Colonic mucosa (tissue), 4 donors: ENCODE data around the gene SEC61A1. TPM values are rescaled to one million over a fixed set of nuclear protein-coding genes. Genes with fewer than 3 reads are reported as not detected.
A peak's percentile ranks its signal among the peaks of the same experiment; 100 is the strongest.

Experiments used
- DNase-seq: peaks from one replicate; pipeline ENCODE4 v3.0.0-alpha.2; 2020
- H3K27ac ChIP-seq: fragments of 200-600 bp; one replicate; pipeline ENCODE4 v1.8.0; 2021
- H3K27me3 ChIP-seq: fragments of 200-600 bp; one replicate; pipeline ENCODE4 v1.8.0; 2021
- H3K36me3 ChIP-seq: fragments of 200-600 bp; one replicate; pipeline ENCODE4 v1.8.0; 2021
- H3K4me1 ChIP-seq: fragments of 200-600 bp; one replicate; pipeline ENCODE4 v1.8.0; 2021; ENCODE audit warnings: mild to moderate bottlenecking
- H3K4me3 ChIP-seq: fragments of 200-600 bp; one replicate; pipeline ENCODE4 v1.8.0; 2021
- H3K9ac ChIP-seq, 2 donors: one replicate each; pipeline ENCODE4 v1.7.0; 2013; ENCODE audit warnings: control low read depth in 2 of 2, low read depth in 2 of 2, low read length in 2 of 2
- H3K9me3 ChIP-seq: fragments of 200-600 bp; one replicate; pipeline ENCODE4 v1.8.0; 2021
- CTCF ChIP-seq: fragments of 200-600 bp; IDR thresholded peaks from one replicate; pipeline ENCODE4 v1.8.0; 2022; ENCODE audit warnings: antibody characterized with exemption, mild to moderate bottlenecking
- intact Hi-C: fragments of 100-400 bp; cut with DNase I; formaldehyde crosslinking; loops from one replicate; pipeline ENCODE4 v1.14.1; 2022
- total RNA-seq, 2 donors: library from RNA; stranded (reverse); fragmentation: NEBNext Ultra II Directional in 1 of 2; extraction: Animal tissue kit (Norgen Biotek cat#: 25700) in 1 of 2; gene quantifications; one replicate each; pipeline ENCODE4 v1.2.1, GENCODE V29; 2021
- donor health status: healthy.
- donor health status: DM: no; HTN: no; CAD: no.
- donor health status: DM: no; HTN: no; CAD: no.

SEC61A1 gene
- total RNA-seq, 2 donors from 2014 or later = 184 to 250 TPM

- H3K36me3 ChIP-seq = peaks cover 35% of the 10 kb centered on the region
- DNase-seq = peak; percentile 17
- TF ChIP-seq CTCF = no peak
- intact Hi-C loops = loop anchor here (10.0 kb wide), 1 partner anchor 53 kb away; the partner anchor contains the start of gene RUVBL1
- H3K9me3 ChIP-seq = no peaks in the 10 kb centered on the region
- H3K9ac ChIP-seq = no peak overlapping the region
- H3K27ac ChIP-seq = no peak overlapping the region
- H3K4me3 ChIP-seq = no peak overlapping the region
- H3K27me3 ChIP-seq = no peaks in the 10 kb centered on the region
- peaks cover 8% of the 10 kb centered on the region for H3K4me1 ChIP-seq
Observed at GRCh38 chr3:128071771-128072453, 19.7 kb downstream of the SEC61A1 start.

- DNase-seq = peak; percentile 17
- Histone ChIP-seq H3K36me3 (peaks cover 35% of the 10 kb centered on the region), H3K4me1 (peaks cover 8% of the 10 kb centered on the region), H3K9ac (no peak overlapping the region), H3K9me3 (no peaks in the 10 kb centered on the region), H3K4me3 (no peak overlapping the region), H3K27ac (no peak overlapping the region), H3K27me3 (no peaks in the 10 kb centered on the region)
- intact Hi-C loops = loop anchor here (10.0 kb wide), 1 partner anchor 52 kb away; the partner anchor contains the start of gene RUVBL1
- no peak for TF ChIP-seq CTCF
Observed at GRCh38 chr3:128072454-128073184, 20.4 kb downstream of the SEC61A1 start.

- no peak for TF ChIP-seq CTCF
- H3K27ac ChIP-seq = no peak overlapping the region
- H3K27me3 ChIP-seq = no peaks in the 10 kb centered on the region
- DNase-seq = peak; percentile 16
- H3K4me1 ChIP-seq = peaks cover 8% of the 10 kb centered on the region
- no peak overlapping the region for H3K9ac ChIP-seq
- H3K4me3 ChIP-seq = no peak overlapping the region
- H3K9me3 ChIP-seq = no peaks in the 10 kb centered on the region
- H3K36me3 ChIP-seq = peaks cover 29% of the 10 kb centered on the region
- intact Hi-C loops = loop anchor here (10.0 kb wide), 1 partner anchor 52 kb away; the partner anchor contains the start of gene RUVBL1
Observed at GRCh38 chr3:128073185-128073725, 21.0 kb downstream of the SEC61A1 start.

GRCh38 chr3:128073807-128074206 lies 21.6 kb downstream of the SEC61A1 start:
- no peak for DNase-seq
- no peak overlapping the region for H3K4me3 ChIP-seq
- peaks cover 23% of the 10 kb centered on the region for H3K36me3 ChIP-seq
- H3K9me3 ChIP-seq = no peaks in the 10 kb centered on the region
- H3K4me1 ChIP-seq = peaks cover 8% of the 10 kb centered on the region
- H3K9ac ChIP-seq = no peak overlapping the region
- intact Hi-C loops = loop anchor here (10.0 kb wide), 1 partner anchor 51 kb away; the partner anchor contains the start of gene RUVBL1
- H3K27me3 ChIP-seq = no peaks in the 10 kb centered on the region
- TF ChIP-seq CTCF = no peak
- H3K27ac ChIP-seq = no peak overlapping the region

- H3K4me3 ChIP-seq = peak overlapping the region; percentile 45
- intact Hi-C loops = loop anchor here (10.0 kb wide), 1 partner anchor 50 kb away; the partner anchor contains the start of gene RUVBL1
- H3K9ac ChIP-seq = peak overlapping the region; percentile 1 to 19
- peaks cover 13% of the 10 kb centered on the region for H3K36me3 ChIP-seq
- peaks cover 8% of the 10 kb centered on the region for H3K4me1 ChIP-seq
- DNase-seq = no peak
- TF ChIP-seq CTCF = no peak
- no peaks in the 10 kb centered on the region for H3K27me3 ChIP-seq
- H3K27ac ChIP-seq = peak overlapping the region; percentile 26
- no peaks in the 10 kb centered on the region for H3K9me3 ChIP-seq
Observed at GRCh38 chr3:128074851-128075521, 22.7 kb downstream of the SEC61A1 start.
